Esophagus squamous epithelium (tissue), 4 donors: ENCODE results near the gene FABP7.

ENCODE experiments used
- CTCF ChIP-seq, 6 experiments: fragments of 450-650 bp in 4 of 6; fragments of 200-600 bp in 2 of 6; sonication (generic) in 2 of 6; IDR thresholded peaks; one replicate each; pipeline ENCODE4 v1.5.1; 2016 to 2019; ENCODE audit warnings: antibody characterized with exemption in 6 of 6, mild to moderate bottlenecking in 4 of 6, moderate library complexity in 4 of 6
- POLR2A ChIP-seq, 4 donors: fragments of 450-650 bp; IDR thresholded peaks; one replicate each; pipeline ENCODE4 v1.6.1; 2017; ENCODE audit warnings: antibody characterized with exemption in 4 of 4, mild to moderate bottlenecking in 4 of 4, moderate library complexity in 3 of 4

GRCh38 chr6:122783401-122783800, 3.9 kb downstream of the FABP7 start:
- no peak for TF ChIP-seq CTCF (IDR thresholded peaks at IDR 0.05)
- no peak for TF ChIP-seq POLR2A (IDR thresholded peaks at IDR 0.05)
